SK-N-SH treated with all-trans-retinoic acid at 6 μM for 48 hours (cell line): Measurements from ENCODE around the gene JHY.

Experiments used
- ATAC-seq: fragments of 200-7000 bp; cut with Tn5 transposase; 3 replicates; pipeline ENCODE4 v1.9.1; 2020; ENCODE audit warnings: mild to moderate bottlenecking, moderate library complexity
- ARNTL ChIP-seq: fragments of 450-650 bp; formaldehyde crosslinking; IDR thresholded peaks from 2 replicates; pipeline ENCODE4 v1.5.0; 2020; ENCODE audit warnings: low read depth, mild to moderate bottlenecking, moderate library complexity, borderline replicate concordance
- BACH2 ChIP-seq: fragments of 250-450 bp; sonication (Bioruptor Pico); IDR thresholded peaks from 2 replicates; pipeline ENCODE4 v1.9.0; 2021; ENCODE audit warnings: mild to moderate bottlenecking, borderline replicate concordance
- CREB5 ChIP-seq: fragments of 250-450 bp; sonication (Bioruptor Pico); IDR thresholded peaks from 2 replicates; pipeline ENCODE4 v1.5.1; 2020; ENCODE audit warnings: low read depth, mild to moderate bottlenecking, moderate library complexity
- CSRNP3 ChIP-seq: fragments of 250-450 bp; sonication (Bioruptor Pico); IDR thresholded peaks from 2 replicates; pipeline ENCODE4 v1.5.1; 2021; ENCODE audit warnings: mild to moderate bottlenecking, moderate library complexity
- ESRRG ChIP-seq: fragments of 250-450 bp; sonication (Bioruptor Pico); IDR thresholded peaks from 2 replicates; pipeline ENCODE4 v1.6.1; 2021; ENCODE audit warnings: mild to moderate bottlenecking
- GLIS3 ChIP-seq: fragments of 250-450 bp; sonication (Bioruptor Pico); IDR thresholded peaks from 2 replicates; pipeline ENCODE4 v1.5.0; 2020; ENCODE audit warnings: mild to moderate bottlenecking, moderate library complexity
- ISL1 ChIP-seq: fragments of 250-450 bp; sonication (Bioruptor Pico); IDR thresholded peaks from 2 replicates; pipeline ENCODE4 v2.1.2; 2022; ENCODE audit warnings: mild to moderate bottlenecking, moderate library complexity
- POU6F1 ChIP-seq: fragments of 250-450 bp; sonication (Bioruptor Pico); IDR thresholded peaks from 2 replicates; pipeline ENCODE4 v1.8.0; 2021; ENCODE audit warnings: low read depth, mild to moderate bottlenecking, moderate library complexity, borderline replicate concordance
- PPARA ChIP-seq: fragments of 250-450 bp; sonication (Bioruptor Pico); IDR thresholded peaks from 2 replicates; pipeline ENCODE4 v1.5.0; 2020; ENCODE audit warnings: mild to moderate bottlenecking, borderline replicate concordance
- RARB ChIP-seq: fragments of 250-450 bp; sonication (Bioruptor Pico); IDR thresholded peaks from 2 replicates; pipeline ENCODE4 v1.8.0; 2021; ENCODE audit warnings: mild to moderate bottlenecking, moderate library complexity
- SNAI2 ChIP-seq: fragments of 250-450 bp; sonication (Bioruptor Pico); IDR thresholded peaks from 2 replicates; pipeline ENCODE4 v1.5.0; 2020; ENCODE audit warnings: mild to moderate bottlenecking, moderate library complexity
- ZC3H10 ChIP-seq: fragments of 250-450 bp; sonication (Bioruptor Pico); IDR thresholded peaks from 2 replicates; pipeline ENCODE4 v1.5.1; 2021; ENCODE audit warnings: mild to moderate bottlenecking, moderate library complexity
- ZFP3 ChIP-seq: fragments of 250-450 bp; sonication (Bioruptor Pico); IDR thresholded peaks from 2 replicates; pipeline ENCODE4 v1.5.0; 2020; ENCODE audit warnings: mild to moderate bottlenecking, moderate library complexity
- ZNF565 ChIP-seq: fragments of 450-650 bp; formaldehyde crosslinking; conservative IDR thresholded peaks from 2 replicates; pipeline ENCODE4 v1.5.0; 2020; ENCODE audit warnings: low read depth, mild to moderate bottlenecking, moderate library complexity
- ZNF70 ChIP-seq: fragments of 450-650 bp; formaldehyde crosslinking; IDR thresholded peaks from 2 replicates; pipeline ENCODE4 v1.5.0; 2020; ENCODE audit warnings: mild to moderate bottlenecking, moderate library complexity

Gene JHY

GRCh38 chr11:122897606-122898210, 15.1 kb downstream of the JHY start:
- ATAC-seq = peak; percentile 59
- TF ChIP-seq ZNF565 (CRISPR knock-in tag) = no peak

GRCh38 chr11:122898799-122899198, 16.2 kb downstream of the JHY start:
- peak; percentile 20; the same call in 2 of the 3 replicates for ATAC-seq
- no peak for TF ChIP-seq ZC3H10 (CRISPR knock-in tag)
- no peak for TF ChIP-seq PPARA
- TF ChIP-seq CREB5 (CRISPR knock-in tag) = no peak
- TF ChIP-seq ZNF70 (CRISPR knock-in tag) = no peak
- no peak for TF ChIP-seq CSRNP3 (CRISPR knock-in tag)
- TF ChIP-seq BACH2 (CRISPR knock-in tag) = no peak
- no peak for TF ChIP-seq ZNF565 (CRISPR knock-in tag)
- no peak for TF ChIP-seq ISL1
- no peak for TF ChIP-seq SNAI2 (CRISPR knock-in tag)
- TF ChIP-seq RARB (CRISPR knock-in tag) = no peak
- no peak for TF ChIP-seq ESRRG (CRISPR knock-in tag)
- TF ChIP-seq ZFP3 = no peak
- TF ChIP-seq GLIS3 = no peak

GRCh38 chr11:122900587-122901202, 18.1 kb downstream of the JHY start:
- ATAC-seq = no peak

More at GRCh38 chr11:122900587-122901202, 18.1 kb downstream of the JHY start:
- TF ChIP-seq POU6F1 = no peak
- no peak for TF ChIP-seq ZC3H10 (CRISPR knock-in tag)
- no peak for TF ChIP-seq ZNF565 (CRISPR knock-in tag)
- TF ChIP-seq PPARA = no peak
- no peak for TF ChIP-seq CSRNP3 (CRISPR knock-in tag)
- TF ChIP-seq ZNF70 (CRISPR knock-in tag) = no peak
- TF ChIP-seq GLIS3 = no peak
- no peak for TF ChIP-seq CREB5 (CRISPR knock-in tag)
- no peak for TF ChIP-seq SNAI2 (CRISPR knock-in tag)
- TF ChIP-seq ARNTL (CRISPR knock-in tag) = no peak
